HepG2 (cell line): ENCODE data around the gene CCDC142. TPM values are rescaled to one million over a fixed set of nuclear protein-coding genes. Genes with fewer than 3 reads are reported as not detected.

ENCODE experiments used
- ATAC-seq: fragments of 200-7000 bp; cut with Tn5 transposase; 3 replicates; pipeline ENCODE4 v1.9.1; 2020; ENCODE audit warnings: mild to moderate bottlenecking, moderate library complexity
- BruUV-seq: library from RNA; stranded (reverse); fragments of 400-500 nt; replicated peaks from 2 replicates; lab custom pipeline; 2021; lab: Mats Ljungman, UMichigan
- CTCF ChIA-PET: fragments of 300-600 bp; formaldehyde crosslinking; extraction: SDS; loops from one replicate; lab custom pipeline; 2021; ENCODE audit warnings: low total read pairs, inconsistent platforms, low intra/inter-chr PET ratio; lab: Yijun Ruan, JAX
- POLR2A ChIA-PET: fragments of 350-600 bp; sonication (Branson Sonifier 250); formaldehyde crosslinking; loops from one replicate; lab custom pipeline; 2020; ENCODE audit warnings: antibody characterized with exemption, inconsistent platforms; lab: Yijun Ruan, JAX
- DNase-seq: peaks from one replicate; pipeline ENCODE4 v3.0.0-alpha.2; 2015; ENCODE audit warnings: low spot score
- FAIRE-seq: peaks from 3 replicates; lab custom pipeline; 2011; peaks lifted over from hg19 to GRCh38; lab: Jason Lieb, UNC
- H2AFZ ChIP-seq: one replicate; pipeline ENCODE4 v1.6.1; 2011; ENCODE audit warnings: low read length, inconsistent platforms
- H3K27ac ChIP-seq: fragments of 300-600 bp; 3 replicates; pipeline ENCODE4 v1.8.0; 2011; ENCODE audit warnings: mixed run types, mild to moderate bottlenecking, mixed read lengths, low read length, inconsistent platforms; ENCODE audit not compliant: insufficient read depth; ENCODE audit errors: extremely low read length
- H3K27me3 ChIP-seq, 2 experiments: fragments of 200-600 bp in 1 of 2; 2 replicates in 1 of 2; 3 replicates in 1 of 2; pipeline versions ENCODE4 v1.6.0 to v1.8.0; 2011; ENCODE audit warnings: low read length in 2 of 2, mild to moderate bottlenecking in 2 of 2, moderate library complexity in 2 of 2, inconsistent platforms in 1 of 2; ENCODE audit not compliant: insufficient read depth in 2 of 2, control insufficient read depth in 1 of 2
- H3K36me3 ChIP-seq, 2 experiments: fragments of 200-600 bp in 1 of 2; replicated peaks in 1 of 2; 2 replicates in 1 of 2; 3 replicates in 1 of 2; pipeline versions ENCODE4 v1.5.1 to v1.8.0; 2011; ENCODE audit warnings: low read length in 2 of 2, inconsistent platforms in 1 of 2; ENCODE audit not compliant: insufficient read depth in 2 of 2, control insufficient read depth in 1 of 2
- H3K4me1 ChIP-seq: 2 replicates; pipeline ENCODE4 v1.5.1; 2012; ENCODE audit warnings: low read length, inconsistent platforms; ENCODE audit not compliant: insufficient read depth
- H3K4me2 ChIP-seq: 2 replicates; pipeline ENCODE4 v1.6.0; 2011; ENCODE audit warnings: low read depth, low read length, inconsistent platforms
- H3K4me3 ChIP-seq, 3 experiments: fragments of 200-600 bp in 1 of 3; sonication (generic), shearing (Covaris generic) in 1 of 3; replicated peaks in 1 of 3; 2 replicates each; pipeline ENCODE4 v1.5.1; 2011 to 2016; ENCODE audit warnings: low read length in 3 of 3, inconsistent platforms in 2 of 3, low read depth in 2 of 3, mild to moderate bottlenecking in 2 of 3, control low read depth in 1 of 3, mixed read lengths in 1 of 3; ENCODE audit not compliant: insufficient read depth in 1 of 3
- H3K79me2 ChIP-seq: one replicate; pipeline ENCODE4 v1.6.1; 2011; ENCODE audit warnings: low read length, inconsistent platforms; ENCODE audit not compliant: insufficient read depth
- H3K9ac ChIP-seq: 2 replicates; pipeline ENCODE4 v1.6.0; 2011; ENCODE audit warnings: mild to moderate bottlenecking, low read depth, low read length, inconsistent platforms; ENCODE audit not compliant: insufficient read depth
- H3K9me3 ChIP-seq: 2 replicates; pipeline ENCODE4 v1.5.1; 2012; ENCODE audit warnings: mild to moderate bottlenecking, low read length
- H4K20me1 ChIP-seq: 2 replicates; pipeline ENCODE4 v1.6.0; 2011; ENCODE audit warnings: inconsistent platforms, mild to moderate bottlenecking, low read length, moderate library complexity; ENCODE audit not compliant: insufficient read depth
- BCL3 ChIP-seq: sonication (generic); formaldehyde crosslinking; IDR thresholded peaks from 2 replicates; pipeline ENCODE4 v1.5.1; 2020; ENCODE audit warnings: mild to moderate bottlenecking, missing genetic modification reagents, moderate library complexity
- FOXA1 ChIP-seq, 2 experiments: fragments of 450-650 bp in 1 of 2; sonication (generic) in 1 of 2; formaldehyde crosslinking in 1 of 2; IDR thresholded peaks; 2 replicates each; pipeline versions ENCODE4 v1.4.0 to v1.6.1; 2016 to 2020; ENCODE audit warnings: missing genetic modification reagents in 1 of 2
- FOXA3 ChIP-seq: IDR thresholded peaks from 2 replicates; pipeline ENCODE4 v1.6.1; 2016; ENCODE audit warnings: missing genetic modification reagents, missing compliant biosample characterization
- FOXP4 ChIP-seq: sonication (generic); formaldehyde crosslinking; IDR thresholded peaks from 2 replicates; pipeline ENCODE4 v1.4.0; 2020; ENCODE audit warnings: missing genetic modification reagents
- HOXA5 ChIP-seq: sonication (generic); formaldehyde crosslinking; IDR thresholded peaks from 2 replicates; pipeline ENCODE4 v1.4.0; 2020; ENCODE audit warnings: missing genetic modification reagents
- PAX8 ChIP-seq: sonication (generic); formaldehyde crosslinking; IDR thresholded peaks from 2 replicates; pipeline ENCODE4 v1.8.0; 2022; ENCODE audit warnings: mild to moderate bottlenecking, missing genetic modification reagents, borderline replicate concordance
- POLR2A ChIP-seq, 2 experiments: IDR thresholded peaks; 2 replicates each; pipeline ENCODE4 v1.6.1; 2011; ENCODE audit warnings: low read depth in 2 of 2, low read length in 2 of 2, mild to moderate bottlenecking in 1 of 2, moderate library complexity in 1 of 2; ENCODE audit not compliant: insufficient read depth in 1 of 2
- SCMH1 ChIP-seq: sonication (generic); formaldehyde crosslinking; IDR thresholded peaks from 2 replicates; pipeline ENCODE4 v1.9.0; 2021; ENCODE audit warnings: missing genetic modification reagents, mild to moderate bottlenecking, borderline replicate concordance
- SMAD9 ChIP-seq: sonication (generic); formaldehyde crosslinking; IDR thresholded peaks from 2 replicates; pipeline ENCODE4 v1.5.1; 2020; ENCODE audit warnings: mild to moderate bottlenecking, missing genetic modification reagents
- ZBTB44 ChIP-seq: sonication (generic); formaldehyde crosslinking; IDR thresholded peaks from 2 replicates; pipeline ENCODE4 v1.4.0; 2020; ENCODE audit warnings: missing genetic modification reagents
- ZBTB8A ChIP-seq: sonication (generic); formaldehyde crosslinking; IDR thresholded peaks from 2 replicates; pipeline ENCODE4 v1.4.0; 2020; ENCODE audit warnings: mild to moderate bottlenecking, low read depth, missing genetic modification reagents, borderline replicate concordance
- ZIK1 ChIP-seq: sonication (generic); formaldehyde crosslinking; IDR thresholded peaks from 2 replicates; pipeline ENCODE4 v1.5.0; 2020; ENCODE audit warnings: mild to moderate bottlenecking, low read depth, missing genetic modification reagents, borderline replicate concordance
- ZNF230 ChIP-seq: sonication (generic); formaldehyde crosslinking; IDR thresholded peaks from 2 replicates; pipeline ENCODE4 v1.4.0; 2020; ENCODE audit warnings: mild to moderate bottlenecking, missing genetic modification reagents
- ZNF660 ChIP-seq: sonication (generic); formaldehyde crosslinking; IDR thresholded peaks from 2 replicates; pipeline ENCODE4 v1.5.1; 2020; ENCODE audit warnings: mild to moderate bottlenecking, low read depth, missing genetic modification reagents, borderline replicate concordance
- ZNF703 ChIP-seq: sonication (generic); formaldehyde crosslinking; IDR thresholded peaks from 2 replicates; pipeline ENCODE4 v1.5.1; 2020; ENCODE audit warnings: missing genetic modification reagents, mild to moderate bottlenecking, moderate library complexity, borderline replicate concordance
- ZNF747 ChIP-seq: sonication (generic); formaldehyde crosslinking; IDR thresholded peaks from 2 replicates; pipeline ENCODE4 v1.8.1; 2023; ENCODE audit warnings: missing genetic modification reagents, mild to moderate bottlenecking, borderline replicate concordance
- WGBS: methylation state at CpG from one replicate; pipeline ENCODE4 v1.1.6; 2017; ENCODE audit warnings: low lambda C conversion rate; 5-methylcytosine and 5-hydroxymethylcytosine counted together
- in situ Hi-C: cut with HindIII; loops from 2 replicates; pipeline ENCODE4 v1.10.0; 2017; ENCODE audit warnings: low pct_unique_long_range_greater_than_20kb; ENCODE audit not compliant: extremely low pct_ligation_motif_present
- intact Hi-C: fragments of 100-400 bp; cut with micrococcal nuclease; formaldehyde crosslinking; loops from one replicate; pipeline ENCODE4 v1.10.0; 2022; ENCODE audit not compliant: unreplicated experiment
- polyA plus RNA-seq, 8 experiments: library from polyadenylated mRNA; depleted of rRNA in 3 of 8; stranded (reverse) in 7 of 8; unstranded in 1 of 8; fragments of >200 nt; fragmentation: Illumina TruSeq in 4 of 8; extraction: Trizol in 4 of 8; gene quantifications; 2 replicates each; pipeline versions ENCODE4 v1.2.1 to v1.2.3, GENCODE V29; 2011 to 2016; ENCODE audit warnings: low read depth in 4 of 8, missing spikeins in 1 of 8, mixed read lengths in 1 of 8; ENCODE audit not compliant: insufficient read depth in 1 of 8
- total RNA-seq, 5 experiments: library from RNA; depleted of rRNA; stranded (reverse); fragments of >200 nt; fragmentation: Illumina TruSeq; extraction: Trizol; gene quantifications; 2 replicates each; pipeline ENCODE4 v1.2.3, GENCODE V29; 2016; ENCODE audit warnings: low read depth in 1 of 5

CCDC142 gene
- total and polyA plus RNA-seq, 2 of the 13 experiments (the other 11 are each of a cell fraction or from before 2014, with no cell fraction given) = 14.7 to 30.4 TPM

DNA sequence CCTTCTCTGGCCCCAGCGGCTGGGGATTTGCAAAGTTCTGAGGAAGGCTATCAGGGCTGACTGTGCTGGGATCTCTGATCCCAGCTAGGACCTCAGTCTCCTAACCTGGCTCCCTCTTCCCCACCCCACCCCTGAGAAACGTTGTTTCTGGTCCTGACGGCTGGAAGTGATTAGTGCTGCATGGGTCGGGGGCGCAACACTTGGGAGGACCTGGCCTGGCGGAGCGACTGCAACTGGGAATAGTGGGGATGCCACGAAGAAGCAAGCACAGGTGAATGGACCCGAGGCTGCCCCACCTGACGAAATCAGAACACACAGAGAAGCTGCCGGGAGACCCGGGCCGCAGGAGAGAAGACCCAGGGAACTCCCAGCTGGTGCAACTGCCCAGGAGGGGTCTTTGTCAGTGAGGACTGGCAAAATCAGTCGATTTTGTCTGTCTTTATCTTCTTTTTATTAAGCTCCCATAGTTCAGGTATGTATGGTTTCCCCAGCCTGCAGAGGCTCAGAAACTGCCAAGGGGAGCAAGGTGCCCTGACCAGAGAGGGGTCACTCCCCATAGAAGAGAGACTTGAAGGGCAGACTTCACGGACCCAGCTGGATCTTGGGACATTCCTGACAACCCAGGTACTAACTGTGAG is 17.3 kb upstream of the CCDC142 start:
- H3K4me1 ChIP-seq = peaks cover 77% of the 10 kb centered on the region
- ATAC-seq (no peak), DNase-seq (no peak), FAIRE-seq (no peak)
- H3K9ac ChIP-seq = peak overlapping the region; percentile 18; the same call in 1 of the 2 replicates
- no peak overlapping the region for H2AFZ ChIP-seq
- ChIA-PET POLR2A (interaction anchor here (0.7 to 16.5 kb wide), 8 partner anchors 19 to 70 kb away, joined by 3 to 795 read pairs (median 46); partner anchors contain the start of genes AUP1, CCDC142, DQX1 and HTRA2), CTCF (no interaction called here)
- H3K36me3 ChIP-seq = no peaks in the 10 kb centered on the region
- in situ Hi-C loops (no loop called here), intact Hi-C loops (loop anchor here (2.0 to 10.0 kb wide), 2 partner anchors 59 to 1805 kb away; partner anchors contain the start of gene RTKN)
- H3K27me3 ChIP-seq = no peaks in the 10 kb centered on the region; a peak in 1 of 5 replicates
- peaks cover 36% of the 10 kb centered on the region for H3K79me2 ChIP-seq
- H3K9me3 ChIP-seq = no peaks in the 10 kb centered on the region
- peak overlapping the region; percentile 70 for H3K27ac ChIP-seq
- BruUV-seq = no TSS peak
- peak overlapping the region; percentile 92 for H3K4me2 ChIP-seq
- WGBS = 67% methylated on average over 11 of the region's 15 CpGs
- H4K20me1 ChIP-seq = no peaks in the 10 kb centered on the region
- peak overlapping the region; percentile 32 to 66 (median 53); a peak in 5 of 6 replicates for H3K4me3 ChIP-seq
- TF ChIP-seq FOXP4 (CRISPR knock-in tag) (no peak), POLR2A (IDR thresholded peaks at IDR 0.05; ENCODE audit: insufficient read depth in 1 of 2, low read depth in 2 of 2, low read length in 2 of 2) (peak in 1 of 2 experiments; percentile 40; a peak in 1 of 4 replicates), ZNF747 (CRISPR knock-in tag) (peak; percentile 16; the same call in 1 of the 2 replicates), FOXA3 (CRISPR knock-in tag) (no peak), PAX8 (CRISPR knock-in tag) (no peak), FOXA1 (IDR thresholded peaks at IDR 0.05) (no peak), FOXA1 (CRISPR knock-in tag; IDR thresholded peaks at IDR 0.05) (no peak), SCMH1 (no peak), ZNF703 (CRISPR knock-in tag) (0 out of 2 replicates have a peak, but pooled peaks have one; percentile 2), SMAD9 (CRISPR knock-in tag) (no peak), ZNF660 (no peak), ZIK1 (CRISPR knock-in tag) (no peak), ZBTB8A (CRISPR knock-in tag) (no peak), ZBTB44 (CRISPR knock-in tag) (no peak), ZNF230 (CRISPR knock-in tag) (0 out of 2 replicates have a peak, but pooled peaks have one; percentile 0), HOXA5 (no peak), BCL3 (CRISPR knock-in tag) (no peak)
